ENCODE measurements around the gene PTCD3. TPM values are rescaled to one million over a fixed set of nuclear protein-coding genes. Genes with fewer than 3 reads are reported as not detected.

The PTCD3 gene
- total RNA-seq, 2 experiments from 2014 or later, result 141 to 162 TPM

- no peak overlapping the region for H3K27ac Mint-ChIP-seq
- DNase-seq, result no peak
- no peaks in the 10 kb centered on the region for H3K9me3 Mint-ChIP-seq
- no peak overlapping the region for H3K4me3 Mint-ChIP-seq
- POLR2A ChIA-PET, result no interaction called here
- H3K4me1 Mint-ChIP-seq, result peaks cover 3% of the 10 kb centered on the region
- H3K36me3 Mint-ChIP-seq (ENCODE audit: low read depth), result peaks cover 48% of the 10 kb centered on the region
- CTCF ChIA-PET, result interaction anchor here (0.8 to 1.4 kb wide), 4 partner anchors 15 to 451 kb away, joined by 3 to 4 read pairs (median 4); no protein-coding TSS in a partner anchor
- no peaks in the 10 kb centered on the region for H3K27me3 Mint-ChIP-seq
These were observed 11.8 kb upstream of the PTCD3 start for GRCh38 chr2:86094229-86094628.

GRCh38 chr2:86097114-86097896 is 8.7 kb upstream of the PTCD3 start:
- ChIA-PET POLR2A (no interaction called here), CTCF (no interaction called here)
- Mint-ChIP-seq H3K9me3 (peaks cover 2% of the 10 kb centered on the region), H3K27me3 (no peaks in the 10 kb centered on the region), H3K27ac (no peak overlapping the region), H3K36me3 (ENCODE audit: low read depth) (peaks cover 51% of the 10 kb centered on the region), H3K4me3 (no peak overlapping the region), H3K4me1 (peaks cover 13% of the 10 kb centered on the region)
- no peak for DNase-seq

- DNase-seq, result no peak
- no peaks in the 10 kb centered on the region for H3K27me3 Mint-ChIP-seq
- H3K4me3 Mint-ChIP-seq, result no peak overlapping the region
- H3K9me3 Mint-ChIP-seq, result peaks cover 2% of the 10 kb centered on the region
- ChIA-PET CTCF (interaction anchor here (0.6 to 2.0 kb wide), 3 partner anchors 17 to 607 kb away, joined by 4 to 5 read pairs (median 5); no protein-coding TSS in a partner anchor), POLR2A (no interaction called here)
- peaks cover 20% of the 10 kb centered on the region for H3K4me1 Mint-ChIP-seq
- H3K36me3 Mint-ChIP-seq (ENCODE audit: low read depth), result peaks cover 57% of the 10 kb centered on the region
- no peak overlapping the region for H3K27ac Mint-ChIP-seq
These were observed 8.1 kb upstream of the PTCD3 start for GRCh38 chr2:86097913-86098312.

- peaks cover 2% of the 10 kb centered on the region for H3K9me3 Mint-ChIP-seq
- CTCF ChIA-PET, result interaction anchor here (0.6 to 0.8 kb wide), 2 partner anchors 12 to 65 kb away, joined by 3 read pairs; no protein-coding TSS in a partner anchor
These were observed 3.9 kb upstream of the PTCD3 start for GRCh38 chr2:86102157-86102556.

GRCh38 chr2:86105252-86105968 is 625 bp upstream of the PTCD3 start, which contains the start of gene POLR1A:
Gene POLR1A, minus strand, starts transcription at chr2:86105886. Its CDS starts 110 bp downstream, at chr2:86105776.
- H3K27ac Mint-ChIP-seq, result peak within 1 kb of the TSS; percentile 99
- H3K9me3 Mint-ChIP-seq, result peaks cover 2% of the 10 kb centered on the region
- H3K27me3 Mint-ChIP-seq, result no peaks in the 10 kb centered on the region
- ChIA-PET POLR2A (interaction anchor here (0.6 to 0.7 kb wide), 2 partner anchors 53 to 64 kb away, joined by 3 to 5 read pairs; no protein-coding TSS in a partner anchor), CTCF (interaction anchor here (0.8 to 1.9 kb wide), 8 partner anchors 9 to 354 kb away, joined by 3 to 6 read pairs (median 4); no protein-coding TSS in a partner anchor)
- peaks cover 47% of the 10 kb centered on the region for H3K36me3 Mint-ChIP-seq (ENCODE audit: low read depth)
- H3K4me1 Mint-ChIP-seq, result peaks cover 54% of the 10 kb centered on the region
- H3K4me3 Mint-ChIP-seq, result peak within 1 kb of the TSS; percentile 84
- DNase-seq, result peak; percentile 89

More at GRCh38 chr2:86102157-86102556, 3.9 kb upstream of the PTCD3 start:
- no peak overlapping the region for H3K27ac Mint-ChIP-seq
- H3K27me3 Mint-ChIP-seq, result no peaks in the 10 kb centered on the region
- no peak overlapping the region for H3K4me3 Mint-ChIP-seq
- H3K4me1 Mint-ChIP-seq, result peaks cover 37% of the 10 kb centered on the region
- H3K36me3 Mint-ChIP-seq (ENCODE audit: low read depth), result peaks cover 43% of the 10 kb centered on the region
- POLR2A ChIA-PET, result no interaction called here
- no peak for DNase-seq

- Mint-ChIP-seq H3K27me3 (no peaks in the 10 kb centered on the region), H3K36me3 (ENCODE audit: low read depth) (peaks cover 46% of the 10 kb centered on the region), H3K27ac (peak overlapping the region; percentile 99), H3K9me3 (peaks cover 2% of the 10 kb centered on the region), H3K4me3 (peak overlapping the region; percentile 84), H3K4me1 (peaks cover 46% of the 10 kb centered on the region)
- ChIA-PET POLR2A (no interaction called here), CTCF (interaction anchor here (1.0 to 1.9 kb wide), 4 partner anchors 17 to 279 kb away, joined by 3 to 6 read pairs (median 4); no protein-coding TSS in a partner anchor)
- DNase-seq, result peak; percentile 17
These were observed 996 bp downstream of the PTCD3 start for GRCh38 chr2:86107031-86107430.

- Mint-ChIP-seq H3K36me3 (ENCODE audit: low read depth) (peaks cover 60% of the 10 kb centered on the region), H3K9me3 (no peaks in the 10 kb centered on the region), H3K27me3 (no peaks in the 10 kb centered on the region), H3K27ac (no peak overlapping the region), H3K4me3 (no peak overlapping the region), H3K4me1 (peaks cover 3% of the 10 kb centered on the region)
- ChIA-PET CTCF (interaction anchor here (0.6 to 1.6 kb wide), 2 partner anchors 38 to 68 kb away, joined by 3 read pairs; no protein-coding TSS in a partner anchor), POLR2A (no interaction called here)
- DNase-seq, result no peak
These were observed 12.1 kb downstream of the PTCD3 start for GRCh38 chr2:86118130-86118529.

GRCh38 chr2:86123328-86123925 is 17.4 kb downstream of the PTCD3 start:
- Mint-ChIP-seq H3K36me3 (ENCODE audit: low read depth) (peaks cover 66% of the 10 kb centered on the region), H3K9me3 (no peaks in the 10 kb centered on the region), H3K4me3 (no peak overlapping the region), H3K27ac (no peak overlapping the region), H3K27me3 (no peaks in the 10 kb centered on the region), H3K4me1 (no peaks in the 10 kb centered on the region)
- POLR2A ChIA-PET, result no interaction called here
- no peak for DNase-seq
- CTCF ChIA-PET, result interaction anchor here (1.1 kb wide), 1 partner anchor 9 kb away, joined by 3 read pairs; no protein-coding TSS in a partner anchor

GRCh38 chr2:86124683-86125082 is 18.6 kb downstream of the PTCD3 start:
- POLR2A ChIA-PET, result no interaction called here
- peaks cover 64% of the 10 kb centered on the region for H3K36me3 Mint-ChIP-seq (ENCODE audit: low read depth)

GRCh38 chr2:86134709-86135108 is 28.7 kb downstream of the PTCD3 start:
- H3K36me3 Mint-ChIP-seq (ENCODE audit: low read depth), result peaks cover 81% of the 10 kb centered on the region
- H3K4me1 Mint-ChIP-seq, result no peaks in the 10 kb centered on the region
- no peak overlapping the region for H3K4me3 Mint-ChIP-seq
- DNase-seq, result no peak
- H3K27ac Mint-ChIP-seq, result no peak overlapping the region
- H3K27me3 Mint-ChIP-seq, result no peaks in the 10 kb centered on the region
- no peaks in the 10 kb centered on the region for H3K9me3 Mint-ChIP-seq
- ChIA-PET POLR2A (no interaction called here), CTCF (interaction anchor here (1.2 to 1.3 kb wide), 2 partner anchors 15 to 29 kb away, joined by 3 to 4 read pairs; partner anchors contain the start of genes POLR1A and PTCD3)

More at GRCh38 chr2:86124683-86125082, 18.6 kb downstream of the PTCD3 start:
- Mint-ChIP-seq H3K9me3 (no peaks in the 10 kb centered on the region), H3K4me3 (no peak overlapping the region), H3K27me3 (no peaks in the 10 kb centered on the region), H3K27ac (no peak overlapping the region), H3K4me1 (no peaks in the 10 kb centered on the region)
- no peak for DNase-seq
- CTCF ChIA-PET, result no interaction called here

GRCh38 chr2:86135653-86136052 is 29.6 kb downstream of the PTCD3 start:
- no peak overlapping the region for H3K27ac Mint-ChIP-seq
- H3K4me3 Mint-ChIP-seq, result no peak overlapping the region
- H3K36me3 Mint-ChIP-seq (ENCODE audit: low read depth), result peaks cover 80% of the 10 kb centered on the region
- no peaks in the 10 kb centered on the region for H3K9me3 Mint-ChIP-seq
- CTCF ChIA-PET, result interaction anchor here (2.6 kb wide), 1 partner anchor 14 kb away, joined by 6 read pairs; no protein-coding TSS in a partner anchor
- no peak for DNase-seq
- peaks cover 4% of the 10 kb centered on the region for H3K4me1 Mint-ChIP-seq
- H3K27me3 Mint-ChIP-seq, result no peaks in the 10 kb centered on the region
- POLR2A ChIA-PET, result interaction anchor here (0.5 kb wide), 1 partner anchor 23 kb away, joined by 6 read pairs; no protein-coding TSS in a partner anchor

- no peak for DNase-seq
- Mint-ChIP-seq H3K36me3 (ENCODE audit: low read depth) (peaks cover 79% of the 10 kb centered on the region), H3K4me1 (peaks cover 4% of the 10 kb centered on the region), H3K27me3 (no peaks in the 10 kb centered on the region), H3K4me3 (no peak overlapping the region), H3K27ac (no peak overlapping the region), H3K9me3 (no peaks in the 10 kb centered on the region)
- POLR2A ChIA-PET, result interaction anchor here (0.5 kb wide), 1 partner anchor 23 kb away, joined by 6 read pairs; no protein-coding TSS in a partner anchor
- CTCF ChIA-PET, result interaction anchor here (2.6 kb wide), 1 partner anchor 14 kb away, joined by 6 read pairs; no protein-coding TSS in a partner anchor
These were observed 30.1 kb downstream of the PTCD3 start for GRCh38 chr2:86136141-86136540.

Measured in activated CD4-positive, alpha-beta T cell treated with anti-CD3 and anti-CD28 coated beads, Interleukin-2, amount 10 ng/mL, durations not matched to agents 7 days and 5 days (primary cell).